ENCODE data around the gene GRK3. TPM values are rescaled to one million over a fixed set of nuclear protein-coding genes. Genes with fewer than 3 reads are reported as not detected.
"Not testable (repeated sequence)": the region's sequence is repeated elsewhere in the genome, so short reads cannot be mapped to it uniquely, and the experiment has no call there.

The GRK3 gene
- total RNA-seq, 3 donors from 2014 or later = 14.4 to 49.1 (median 16.7) TPM

- Histone ChIP-seq H3K4me1 (no peaks in the 10 kb centered on the region), H3K9me3 (no peaks in the 10 kb centered on the region), H3K27ac (no peak overlapping the region), H3K36me3 (no peaks in the 10 kb centered on the region), H3K27me3 (no peaks in the 10 kb centered on the region), H3K4me3 (no peak overlapping the region)
- intact Hi-C loops (cut with DNase I; ENCODE audit: low total_unique reads) = no loop called here
- no peak for DNase-seq (ENCODE audit: low spot score in 2 of 2)
- TF ChIP-seq POLR2A (IDR thresholded peaks at IDR 0.05) (no peak), POLR2AphosphoS5 (IDR thresholded peaks at IDR 0.05) (no peak), CTCF (IDR thresholded peaks at IDR 0.05) (no peak)
These were observed 15.5 kb upstream of the GRK3 start for GRCh38 chr22:25548866-25549464.

- intact Hi-C loops (cut with DNase I; ENCODE audit: low total_unique reads) = no loop called here
- no peaks in the 10 kb centered on the region for H3K9me3 ChIP-seq
- H3K27me3 ChIP-seq = no peaks in the 10 kb centered on the region
- DNase-seq (ENCODE audit: low spot score in 2 of 2) = no peak
- TF ChIP-seq POLR2A (IDR thresholded peaks at IDR 0.05) (no peak), CTCF (IDR thresholded peaks at IDR 0.05) (no peak), POLR2AphosphoS5 (IDR thresholded peaks at IDR 0.05) (no peak)
- H3K4me1 ChIP-seq = peaks cover 0 to 4% of the 10 kb centered on the region in 2 donors
- H3K4me3 ChIP-seq = no peak overlapping the region
- H3K36me3 ChIP-seq = no peaks in the 10 kb centered on the region
- H3K27ac ChIP-seq = no peak overlapping the region
These were observed 13.1 kb upstream of the GRK3 start for GRCh38 chr22:25551396-25551795.

- not testable (repeated sequence) for DNase-seq (ENCODE audit: low spot score in 2 of 2)
These were observed 12.1 kb upstream of the GRK3 start for GRCh38 chr22:25552405-25552804.

GRCh38 chr22:25553131-25553530 lies 11.3 kb upstream of the GRK3 start:
- Histone ChIP-seq H3K4me1 (peaks cover 0 to 4% of the 10 kb centered on the region in 2 donors), H3K36me3 (no peaks in the 10 kb centered on the region), H3K4me3 (no peak overlapping the region), H3K27me3 (no peaks in the 10 kb centered on the region), H3K27ac (no peak overlapping the region), H3K9me3 (no peaks in the 10 kb centered on the region)
- intact Hi-C loops (cut with DNase I; ENCODE audit: low total_unique reads) = no loop called here
- DNase-seq (ENCODE audit: low spot score in 2 of 2) = no peak
- no peak for TF ChIP-seq POLR2A (IDR thresholded peaks at IDR 0.05)
- TF ChIP-seq POLR2AphosphoS5 (IDR thresholded peaks at IDR 0.05) = no peak
- no peak for TF ChIP-seq CTCF (IDR thresholded peaks at IDR 0.05)

More at GRCh38 chr22:25552405-25552804, 12.1 kb upstream of the GRK3 start:
- intact Hi-C loops (cut with DNase I; ENCODE audit: low total_unique reads); H3K36me3 ChIP-seq; H3K27me3 ChIP-seq; H3K4me3 ChIP-seq; H3K4me1 ChIP-seq; H3K27ac ChIP-seq; H3K9me3 ChIP-seq: not testable (repeated sequence)

GRCh38 chr22:25554238-25554671 lies 10.2 kb upstream of the GRK3 start:
- intact Hi-C loops (cut with DNase I; ENCODE audit: low total_unique reads) = no loop called here
- DNase-seq (ENCODE audit: low spot score in 2 of 2) = no peak
- Histone ChIP-seq H3K27ac (no peak overlapping the region), H3K4me1 (peaks cover 0 to 4% of the 10 kb centered on the region in 2 donors), H3K36me3 (no peaks in the 10 kb centered on the region), H3K27me3 (no peaks in the 10 kb centered on the region), H3K9me3 (no peaks in the 10 kb centered on the region), H3K4me3 (no peak overlapping the region)
- TF ChIP-seq POLR2AphosphoS5 (IDR thresholded peaks at IDR 0.05) = no peak
- TF ChIP-seq CTCF (IDR thresholded peaks at IDR 0.05) = no peak
- no peak for TF ChIP-seq POLR2A (IDR thresholded peaks at IDR 0.05)
